Erythroblast (primary cell): ENCODE results near the gene BCAP31.

Experiments used
- GATA1 ChIP-seq: IDR thresholded peaks from 2 replicates; pipeline ENCODE4 v1.6.1; 2011; ENCODE audit warnings: low read depth, mild to moderate bottlenecking, control low read depth, low read length, moderate library complexity
- POLR2A ChIP-seq: IDR thresholded peaks from 2 replicates; pipeline ENCODE4 v1.6.1; 2011; ENCODE audit warnings: mild to moderate bottlenecking, low read length

DNA sequence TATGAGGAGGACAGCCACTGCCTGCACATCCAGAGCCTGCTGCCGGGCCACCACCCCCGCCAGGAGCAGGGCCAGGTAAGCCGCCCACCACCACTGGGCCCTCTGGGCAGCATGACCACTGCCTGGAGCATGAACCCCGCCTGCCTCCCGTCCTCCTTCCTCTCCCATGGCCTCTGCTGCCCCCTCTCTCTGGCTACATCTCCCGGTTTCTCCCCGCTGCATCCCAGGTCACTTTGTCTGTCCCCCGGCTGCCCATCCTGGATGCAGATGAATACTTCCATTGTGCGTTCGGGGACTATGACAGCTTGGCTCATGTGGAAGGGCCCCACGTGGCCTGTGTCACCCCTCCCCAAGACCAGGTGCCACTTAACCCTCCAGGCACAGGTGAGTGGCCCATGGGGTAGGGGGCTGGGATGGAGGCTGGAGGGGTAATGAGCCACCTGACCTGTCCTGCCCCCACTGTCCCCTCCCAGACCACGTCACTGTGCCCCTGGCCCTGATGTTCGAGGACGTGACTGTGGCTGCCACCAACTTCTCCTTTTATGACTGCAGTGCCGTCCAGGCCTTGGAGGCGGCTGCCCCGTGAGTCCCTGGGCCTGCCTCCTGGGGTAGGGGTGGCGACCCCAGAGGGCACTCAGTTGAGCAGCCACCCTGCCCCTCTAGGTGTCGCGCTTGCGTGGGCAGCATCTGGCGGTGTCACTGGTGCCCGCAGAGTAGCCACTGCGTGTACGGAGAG, 45.8 kb upstream of the BCAP31 start:
- TF ChIP-seq POLR2A (no peak), GATA1 (no peak)
